GM12878 (cell line): ENCODE results near the gene TGFBR3. TPM values are rescaled to one million over a fixed set of nuclear protein-coding genes. Genes with fewer than 3 reads are reported as not detected.

ENCODE experiments used
- ATAC-seq: fragments of 200-7000 bp; cut with Tn5 transposase; 3 replicates; pipeline ENCODE4 v1.9.1; 2020; ENCODE audit warnings: mild to moderate bottlenecking, moderate library complexity
- BruUV-seq: library from RNA; stranded (reverse); fragments of 400-500 nt; replicated peaks from 2 replicates; lab custom pipeline; 2021; lab: Mats Ljungman, UMichigan
- CTCF ChIA-PET: fragments of 300-600 bp; sonication (Branson Sonifier 250); formaldehyde crosslinking; extraction: SDS; loops from one replicate; lab custom pipeline; 2021; ENCODE audit warnings: inconsistent platforms; lab: Yijun Ruan, JAX
- POLR2A ChIA-PET: fragments of 350-600 bp; formaldehyde crosslinking; extraction: SDS; loops from one replicate; lab custom pipeline; 2021; ENCODE audit warnings: inconsistent platforms; lab: Charles Lee
- RAD21 ChIA-PET: fragments of 300-600 bp; sonication (Branson Sonifier 250); formaldehyde crosslinking; loops from one replicate; lab custom pipeline; 2023; ENCODE audit warnings: antibody characterized with exemption; ENCODE audit not compliant: unreplicated experiment; lab: Charles Lee
- SMC1A ChIA-PET: fragments of 300-600 bp; sonication (Branson Sonifier 250); formaldehyde crosslinking; loops from one replicate; lab custom pipeline; 2023; ENCODE audit not compliant: unreplicated experiment, uncharacterized antibody; lab: Charles Lee
- DNase-seq: peaks from one replicate; pipeline ENCODE4 v3.0.0-alpha.2; 2011; ENCODE audit warnings: low read depth, low spot score
- FAIRE-seq: peaks from 3 replicates; lab custom pipeline; 2011; peaks lifted over from hg19 to GRCh38; lab: Jason Lieb, UNC
- H2AFZ ChIP-seq: 2 replicates; pipeline ENCODE4 v1.6.0; 2011; ENCODE audit warnings: low read depth, low read length, control low read depth; ENCODE audit not compliant: control insufficient read depth
- H3K27ac ChIP-seq: 2 replicates; pipeline ENCODE4 v1.5.1; 2011; ENCODE audit warnings: control low read depth; ENCODE audit not compliant: control insufficient read depth, insufficient read depth
- H3K27me3 ChIP-seq, 2 experiments: replicated peaks in 1 of 2; 2 replicates each; pipeline versions ENCODE4 v1.6.0 to v1.6.1; 2011; ENCODE audit warnings: low read length in 1 of 2; ENCODE audit not compliant: control insufficient read depth in 2 of 2, insufficient read depth in 2 of 2
- H3K36me3 ChIP-seq, 2 experiments: 2 replicates each; pipeline ENCODE4 v1.5.1; 2011; ENCODE audit warnings: low read length in 1 of 2; ENCODE audit not compliant: control insufficient read depth in 2 of 2, insufficient read depth in 2 of 2
- H3K4me1 ChIP-seq: 2 replicates; pipeline ENCODE4 v1.6.1; 2011; ENCODE audit warnings: mild to moderate bottlenecking, low read length, moderate library complexity, mixed read lengths; ENCODE audit not compliant: control insufficient read depth, insufficient read depth
- H3K4me2 ChIP-seq: 2 replicates; pipeline ENCODE4 v1.6.0; 2011; ENCODE audit warnings: control low read depth; ENCODE audit not compliant: control insufficient read depth, insufficient read depth
- H3K4me3 ChIP-seq: fragments of 200-600 bp; sonication (generic); 2 replicates; pipeline ENCODE4 v1.5.1; 2016
- H3K79me2 ChIP-seq: 2 replicates; pipeline ENCODE4 v1.6.0; 2011; ENCODE audit warnings: low read length; ENCODE audit not compliant: control insufficient read depth, insufficient read depth
- H3K9ac ChIP-seq: 2 replicates; pipeline ENCODE4 v1.8.0; 2011; ENCODE audit warnings: low read length, control low read depth, mixed read lengths; ENCODE audit not compliant: control insufficient read depth, insufficient read depth
- H3K9me3 ChIP-seq: replicated peaks from 3 replicates; pipeline ENCODE4 v1.5.1; 2011; ENCODE audit warnings: mild to moderate bottlenecking, low read length; ENCODE audit not compliant: control insufficient read depth, insufficient read depth
- H4K20me1 ChIP-seq: 2 replicates; pipeline ENCODE4 v1.6.0; 2011; ENCODE audit not compliant: control insufficient read depth, insufficient read depth
- BCL11A ChIP-seq: IDR thresholded peaks from 2 replicates; pipeline ENCODE4 v1.6.1; 2011; ENCODE audit warnings: low read depth, low read length
- CBFB ChIP-seq: IDR thresholded peaks from 2 replicates; pipeline ENCODE4 v1.6.1; 2016; ENCODE audit warnings: antibody characterized with exemption, low read depth
- CEBPZ ChIP-seq: fragments of 150-350 bp; IDR thresholded peaks from 2 replicates; pipeline ENCODE4 v1.6.1; 2016; ENCODE audit warnings: low read depth, low read length
- DPF2 ChIP-seq: fragments of 450-650 bp; IDR thresholded peaks from 2 replicates; pipeline ENCODE4 v1.6.1; 2017; ENCODE audit warnings: mild to moderate bottlenecking
- POLR2A ChIP-seq: IDR thresholded peaks from 2 replicates; pipeline ENCODE4 v1.6.1; 2011; ENCODE audit warnings: low read depth, mild to moderate bottlenecking, low read length
- RAD21 ChIP-seq: IDR thresholded peaks from 2 replicates; pipeline ENCODE4 v1.6.1; 2011; ENCODE audit warnings: mild to moderate bottlenecking, low read depth, low read length, moderate library complexity; ENCODE audit not compliant: insufficient read depth
- RCOR1 ChIP-seq: conservative IDR thresholded peaks from 2 replicates; pipeline ENCODE4 v1.6.1; 2012; ENCODE audit warnings: low read depth, low read length, improper control_type of control experiment
- RFX5 ChIP-seq: IDR thresholded peaks from 2 replicates; pipeline ENCODE4 v1.6.1; 2011; ENCODE audit warnings: low read depth, low read length, improper control_type of control experiment
- SIX5 ChIP-seq: IDR thresholded peaks from 2 replicates; pipeline ENCODE4 v1.6.1; 2011; ENCODE audit warnings: mild to moderate bottlenecking, low read depth, low read length, moderate library complexity; ENCODE audit not compliant: severe bottlenecking
- SMAD5 ChIP-seq: IDR thresholded peaks from 2 replicates; pipeline ENCODE4 v1.6.1; 2016; ENCODE audit warnings: antibody characterized with exemption, low read depth
- SPI1 ChIP-seq: IDR thresholded peaks from 2 replicates; pipeline ENCODE4 v1.6.1; 2011; ENCODE audit warnings: low read depth, mild to moderate bottlenecking, low read length, moderate library complexity, borderline replicate concordance; ENCODE audit not compliant: insufficient read depth
- STAT1 ChIP-seq: fragments of 450-650 bp; conservative IDR thresholded peaks from 2 replicates; pipeline ENCODE4 v1.6.1; 2014; ENCODE audit warnings: antibody characterized with exemption, mild to moderate bottlenecking
- ZNF207 ChIP-seq: fragments of 450-650 bp; IDR thresholded peaks from 2 replicates; pipeline ENCODE4 v1.6.1; 2014; ENCODE audit warnings: antibody characterized with exemption, mild to moderate bottlenecking, borderline replicate concordance
- WGBS: methylation state at CpG from one replicate; pipeline ENCODE4 v1.1.6; 2016; ENCODE audit warnings: low lambda C conversion rate; ENCODE audit not compliant: insufficient replicate concordance, insufficient coverage; ENCODE audit errors: missing lambda C conversion rate; 5-methylcytosine and 5-hydroxymethylcytosine counted together
- in situ Hi-C: fragments of 300-500 bp; cut with MboI; formaldehyde crosslinking; loops from 9 replicates; pipeline ENCODE4 v1.14.3; 2018; ENCODE audit warnings: mixed read lengths
- intact Hi-C: fragments of 100-400 bp; cut with micrococcal nuclease; formaldehyde crosslinking; loops from one replicate; pipeline ENCODE4 v1.14.2; 2022; ENCODE audit not compliant: unreplicated experiment
- polyA plus RNA-seq, 11 experiments: library from polyadenylated mRNA; depleted of rRNA in 4 of 11; unstranded in 6 of 11; stranded (reverse) in 5 of 11; fragments of >200 nt; fragmentation: Nextera tagmentation in 4 of 11; fragmentation: Illumina TruSeq in 1 of 11; extraction: Ambion mirVana in 4 of 11; extraction: Trizol in 1 of 11; gene quantifications; 1 replicate in 1 of 11; 2 replicates in 10 of 11; pipeline versions ENCODE4 v1.2.1 to v1.2.3, GENCODE V29; 2011 to 2016; ENCODE audit warnings: inconsistent platforms in 2 of 11, missing spikeins in 2 of 11, low read depth in 1 of 11
- total RNA-seq, 4 experiments: library from RNA; depleted of rRNA in 3 of 4; stranded (reverse); fragments of >200 nt in 3 of 4; fragmentation: Illumina TruSeq in 1 of 4; extraction: Trizol in 1 of 4; gene quantifications; 2 replicates each; pipeline versions ENCODE4 v1.2.1 to v1.2.3, GENCODE V29; 2013 to 2021
- TF ChIP-seq, protein P1 (sequence below): IDR thresholded peaks from 2 replicates; pipeline ENCODE4 v1.6.1; 2011; ENCODE audit warnings: mild to moderate bottlenecking, low read depth, low read length, moderate library complexity; ENCODE audit not compliant: insufficient replicate concordance
- TF ChIP-seq, protein P2 (sequence below): IDR thresholded peaks from 2 replicates; pipeline ENCODE4 v1.6.1; 2011; ENCODE audit warnings: borderline replicate concordance, low read depth, mild to moderate bottlenecking, moderate library complexity, low read length; ENCODE audit not compliant: insufficient read depth, poor library complexity, severe bottlenecking

TGFBR3 gene
- total and polyA plus RNA-seq, 10 of the 15 experiments (the other 5 are each of a cell fraction or from before 2014, with no cell fraction given): 2.7 to 16.5 (median 12.6) TPM

- ATAC-seq: no peak
- no peaks in the 10 kb centered on the region for H3K79me2 ChIP-seq
- CTCF ChIA-PET: no interaction called here
- no peak for FAIRE-seq
- no peak overlapping the region for H2AFZ ChIP-seq
- no peaks in the 10 kb centered on the region for H4K20me1 ChIP-seq
- H3K27me3 ChIP-seq: no peaks in the 10 kb centered on the region
- RAD21 ChIA-PET: interaction anchor here (0.8 kb wide), 1 partner anchor 13 kb away, joined by 3 read pairs; no protein-coding TSS in a partner anchor
- peaks cover 12% of the 10 kb centered on the region; the same call in 1 of the 2 replicates for H3K4me1 ChIP-seq
- WGBS: 98% methylated on average over 2 of the region's 2 CpGs
- H3K4me2 ChIP-seq: no peak overlapping the region
- TF ChIP-seq SPI1: no peak
- no peak for TF ChIP-seq DPF2
- TF ChIP-seq RAD21: no peak
- TF ChIP-seq BCL11A: no peak
- no peak for TF ChIP-seq CEBPZ
- no peak for TF ChIP-seq SIX5
- no peak for TF ChIP-seq POLR2A
- TF ChIP-seq STAT1: no peak
- no peak for TF ChIP-seq SMAD5
- no peak for TF ChIP-seq RFX5
- no peak for TF ChIP-seq ZNF207
- TF ChIP-seq, protein P1, sequence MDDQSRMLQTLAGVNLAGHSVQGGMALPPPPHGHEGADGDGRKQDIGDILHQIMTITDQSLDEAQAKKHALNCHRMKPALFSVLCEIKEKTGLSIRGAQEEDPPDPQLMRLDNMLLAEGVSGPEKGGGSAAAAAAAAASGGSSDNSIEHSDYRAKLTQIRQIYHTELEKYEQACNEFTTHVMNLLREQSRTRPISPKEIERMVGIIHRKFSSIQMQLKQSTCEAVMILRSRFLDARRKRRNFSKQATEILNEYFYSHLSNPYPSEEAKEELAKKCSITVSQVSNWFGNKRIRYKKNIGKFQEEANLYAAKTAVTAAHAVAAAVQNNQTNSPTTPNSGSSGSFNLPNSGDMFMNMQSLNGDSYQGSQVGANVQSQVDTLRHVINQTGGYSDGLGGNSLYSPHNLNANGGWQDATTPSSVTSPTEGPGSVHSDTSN: no peak
- no peak for TF ChIP-seq RCOR1
- no peak for TF ChIP-seq CBFB
- TF ChIP-seq, protein P2, sequence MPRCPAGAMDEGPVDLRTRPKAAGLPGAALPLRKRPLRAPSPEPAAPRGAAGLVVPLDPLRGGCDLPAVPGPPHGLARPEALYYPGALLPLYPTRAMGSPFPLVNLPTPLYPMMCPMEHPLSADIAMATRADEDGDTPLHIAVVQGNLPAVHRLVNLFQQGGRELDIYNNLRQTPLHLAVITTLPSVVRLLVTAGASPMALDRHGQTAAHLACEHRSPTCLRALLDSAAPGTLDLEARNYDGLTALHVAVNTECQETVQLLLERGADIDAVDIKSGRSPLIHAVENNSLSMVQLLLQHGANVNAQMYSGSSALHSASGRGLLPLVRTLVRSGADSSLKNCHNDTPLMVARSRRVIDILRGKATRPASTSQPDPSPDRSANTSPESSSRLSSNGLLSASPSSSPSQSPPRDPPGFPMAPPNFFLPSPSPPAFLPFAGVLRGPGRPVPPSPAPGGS: no peak
- POLR2A ChIA-PET: no interaction called here
- SMC1A ChIA-PET: interaction anchor here (1.3 kb wide), 1 partner anchor 12 kb away, joined by 3 read pairs; no protein-coding TSS in a partner anchor
- H3K9me3 ChIP-seq: no peaks in the 10 kb centered on the region
- H3K9ac ChIP-seq: no peak overlapping the region
- DNase-seq: no peak
- intact Hi-C loops: no loop called here
- no peak overlapping the region for H3K4me3 ChIP-seq
- in situ Hi-C loops: no loop called here
- BruUV-seq: no TSS peak
- no peaks in the 10 kb centered on the region; a peak in 1 of 4 replicates for H3K36me3 ChIP-seq
- no peak overlapping the region for H3K27ac ChIP-seq
Observed at GRCh38 chr1:91700332-91700731, 185.6 kb downstream of the TGFBR3 start.
